EH (cell line): Measurements from ENCODE around the gene HAS3.

Source experiments
- DNase-seq: peaks from one replicate; pipeline ENCODE4 v3.0.0-alpha.2; 2015; ENCODE audit warnings: low read depth

The HAS3 gene

GRCh38 chr16:69089091-69089910, 16.2 kb upstream of the HAS3 start:
- no peak for DNase-seq

- no peak for DNase-seq
Observed at GRCh38 chr16:69093974-69094373, 11.5 kb upstream of the HAS3 start.

DNA sequence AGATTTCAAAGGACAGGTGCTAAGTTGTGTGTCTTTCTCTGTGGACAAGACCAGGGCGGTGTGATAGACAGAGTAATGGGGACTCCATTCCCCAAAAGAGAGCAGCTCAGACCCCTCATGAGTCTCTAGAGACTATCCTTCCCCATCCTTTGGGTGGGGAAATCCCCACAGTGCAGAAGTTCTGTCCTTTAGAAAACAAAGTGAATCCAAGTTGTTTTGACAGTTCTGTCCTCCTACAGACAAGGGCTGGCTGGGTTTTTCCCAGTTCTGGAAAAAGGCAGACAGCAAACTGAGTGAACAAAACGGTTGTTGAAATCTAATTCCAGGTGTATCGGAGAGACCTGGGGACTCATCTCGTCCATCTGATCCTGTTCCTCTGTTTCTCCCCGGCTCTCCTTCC, 11.0 kb upstream of the HAS3 start:
- no peak for DNase-seq

DNA sequence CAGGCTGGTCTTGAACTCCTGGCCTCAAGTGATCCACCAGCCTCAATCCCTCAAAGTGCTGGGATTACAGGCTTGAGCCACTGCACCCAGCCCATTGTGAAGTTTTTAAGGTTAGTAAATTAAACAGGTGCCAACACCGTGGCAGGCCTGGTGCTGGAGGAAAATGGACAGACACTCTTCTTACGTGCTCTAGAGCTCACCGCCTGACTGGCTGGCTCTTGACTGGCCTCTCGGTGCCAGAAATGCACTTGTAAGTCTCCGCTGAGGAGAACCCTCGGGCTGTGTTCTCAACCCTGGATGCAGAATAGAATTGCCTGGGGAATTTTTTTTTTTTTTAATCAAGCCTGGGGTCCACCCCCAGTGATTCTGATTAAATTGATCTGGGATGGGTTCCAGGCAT, 10.3 kb upstream of the HAS3 start:
- no peak for DNase-seq

- no peak for DNase-seq
Observed at GRCh38 chr16:69100071-69100691, 5.3 kb upstream of the HAS3 start.

- DNase-seq: no peak
Observed at GRCh38 chr16:69106491-69107315, 1.2 kb downstream of the HAS3 start.

DNA sequence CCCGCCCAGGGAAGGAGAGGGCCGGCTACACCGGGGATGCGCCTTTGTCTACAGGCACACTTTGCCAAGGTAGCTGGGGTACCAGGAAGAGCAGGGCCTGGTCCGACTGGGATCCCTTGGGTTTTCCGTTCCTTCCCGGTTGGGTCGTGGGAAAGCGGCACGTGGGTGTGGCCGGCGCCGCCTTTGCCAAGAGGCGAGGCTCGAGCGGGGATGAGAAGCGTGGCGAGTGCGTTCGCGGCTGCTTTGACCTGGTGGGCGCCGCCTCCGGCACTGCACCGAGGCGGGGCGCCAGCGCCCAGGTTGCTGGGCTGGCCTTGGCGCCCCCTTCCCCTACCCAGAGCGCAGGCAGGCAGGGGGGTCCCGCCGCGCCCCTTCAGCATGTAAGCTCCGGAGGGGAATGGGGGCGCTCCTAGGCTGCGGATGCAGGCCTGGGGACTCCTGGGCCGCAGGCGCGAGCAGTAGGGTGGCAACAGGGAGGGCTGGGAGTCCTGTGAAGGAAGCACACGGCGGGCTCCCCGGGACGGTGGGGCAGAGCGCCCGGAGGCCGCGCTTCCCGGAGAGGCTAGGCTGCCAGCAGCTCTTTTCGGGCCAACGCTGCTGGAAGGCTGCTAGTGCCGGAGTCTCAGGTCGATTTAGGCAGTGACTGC, 2.0 kb downstream of the HAS3 start:
- DNase-seq: peak; percentile 20

- no peak for DNase-seq
Observed at GRCh38 chr16:69108064-69108904, 2.8 kb downstream of the HAS3 start.

DNA sequence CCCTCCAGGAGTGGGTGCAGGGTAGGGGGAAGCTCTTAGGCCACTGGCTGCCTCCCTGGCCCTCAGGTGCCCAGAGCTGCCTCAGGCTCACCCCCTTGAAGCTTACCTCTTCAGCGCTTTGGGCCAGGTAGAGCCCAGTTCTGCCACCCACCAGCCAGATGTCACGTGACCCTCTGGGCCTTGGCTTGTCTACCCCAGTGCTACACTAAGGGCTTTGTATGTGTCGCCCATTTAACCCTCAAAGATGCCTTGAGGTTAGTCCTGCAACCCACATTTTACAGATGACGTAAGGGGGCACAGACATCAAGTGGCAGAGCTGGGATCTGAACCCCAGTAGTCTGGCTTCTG, 3.4 kb downstream of the HAS3 start:
- DNase-seq: no peak

- no peak for DNase-seq
Observed at GRCh38 chr16:69109486-69110270, 4.2 kb downstream of the HAS3 start.

GRCh38 chr16:69110406-69110805, 5.0 kb downstream of the HAS3 start:
- DNase-seq: no peak

DNA sequence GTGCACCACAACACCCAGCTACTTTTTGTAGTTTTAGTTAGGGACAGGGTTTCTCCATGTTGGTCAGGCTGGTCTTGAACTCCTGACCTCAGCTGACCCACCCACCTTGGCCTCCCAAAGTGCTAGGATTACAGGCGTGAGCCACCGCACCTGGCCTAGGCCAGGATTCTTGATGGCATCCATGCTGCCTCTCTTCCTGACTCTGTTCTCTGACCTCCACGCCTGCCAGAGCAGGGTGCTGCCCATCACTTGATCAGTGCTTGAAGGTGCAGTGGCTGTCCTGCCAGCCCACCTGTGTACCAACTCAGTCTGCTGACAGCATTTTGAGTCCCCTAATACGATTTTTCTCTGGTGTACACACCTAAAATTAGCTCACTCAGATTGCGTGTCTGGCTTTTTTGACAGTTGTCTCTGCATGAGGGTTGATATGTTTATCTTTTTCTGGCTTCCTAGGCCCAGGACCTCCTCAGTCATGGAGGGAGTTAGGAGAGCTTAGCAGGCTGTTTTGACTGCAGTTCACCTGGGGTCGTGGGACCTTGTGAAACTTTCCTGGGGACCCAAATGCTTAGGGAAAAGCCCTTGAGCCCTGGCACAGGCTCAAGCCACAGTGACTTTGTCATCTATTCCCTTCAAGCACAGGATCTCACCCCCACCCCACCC, 5.9 kb downstream of the HAS3 start:
- no peak for DNase-seq

- DNase-seq: no peak
Observed at GRCh38 chr16:69111876-69112230, 6.4 kb downstream of the HAS3 start.

DNA sequence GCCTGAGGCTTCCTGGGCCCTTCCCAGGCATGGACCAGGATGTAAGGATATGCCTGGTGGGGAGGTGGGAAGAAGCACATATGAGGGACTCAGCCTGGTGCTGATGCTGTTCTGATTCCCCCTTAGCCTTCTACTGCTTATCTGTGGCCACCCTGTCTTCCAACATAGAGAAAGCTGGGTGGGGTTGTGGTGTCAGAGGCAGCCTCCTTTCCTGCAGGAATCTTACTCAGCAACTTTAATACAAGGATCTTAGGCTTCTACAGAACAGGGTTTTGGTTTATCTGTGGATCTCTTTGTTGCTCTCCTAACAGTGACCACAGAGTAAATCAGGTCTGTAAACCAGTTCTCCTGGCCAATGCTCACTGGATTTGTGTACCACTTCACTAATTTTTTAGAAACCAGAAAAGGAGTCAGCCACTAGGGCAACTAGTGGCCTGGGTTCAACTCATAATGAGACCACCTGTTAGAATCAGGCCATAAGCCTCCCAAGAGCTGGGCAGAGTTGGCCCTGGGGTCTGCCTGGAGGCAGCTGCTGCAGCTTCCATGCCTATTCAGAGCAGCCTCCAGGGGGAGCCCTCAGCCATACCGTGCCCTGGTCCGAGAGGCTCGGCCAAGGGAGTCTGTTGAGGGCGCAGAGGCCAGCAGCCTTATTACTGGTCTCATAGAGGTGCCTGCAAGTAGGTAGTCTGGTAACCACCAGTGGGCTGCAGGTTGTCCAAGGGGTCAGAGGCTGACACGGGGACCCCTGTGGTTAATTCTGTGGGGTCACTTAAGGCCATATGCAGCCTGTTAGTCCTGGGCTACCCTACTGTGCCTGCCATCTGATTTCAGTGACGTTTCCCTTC, 7.1 kb downstream of the HAS3 start:
- DNase-seq: peak; percentile 51

DNA sequence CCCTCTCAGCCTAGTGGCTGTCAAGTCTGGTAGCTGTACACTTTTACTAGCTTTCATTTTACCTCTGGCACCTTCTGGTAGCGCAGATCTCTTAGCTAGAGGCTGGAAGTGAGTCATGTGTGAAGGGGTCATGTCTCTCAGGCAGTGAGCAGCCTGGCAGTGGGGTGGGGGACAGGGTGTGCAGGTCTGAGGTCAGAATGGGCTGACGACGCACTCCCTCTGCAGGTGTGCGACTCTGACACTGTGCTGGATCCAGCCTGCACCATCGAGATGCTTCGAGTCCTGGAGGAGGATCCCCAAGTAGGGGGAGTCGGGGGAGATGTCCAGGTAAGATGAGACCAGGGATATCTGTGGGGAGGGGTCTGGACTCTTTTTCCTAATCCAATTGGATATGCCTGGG, 7.8 kb downstream of the HAS3 start:
- DNase-seq: no peak

GRCh38 chr16:69114346-69114975, 9.0 kb downstream of the HAS3 start:
- DNase-seq: no peak

GRCh38 chr16:69114976-69115355, 9.5 kb downstream of the HAS3 start:
- no peak for DNase-seq

DNA sequence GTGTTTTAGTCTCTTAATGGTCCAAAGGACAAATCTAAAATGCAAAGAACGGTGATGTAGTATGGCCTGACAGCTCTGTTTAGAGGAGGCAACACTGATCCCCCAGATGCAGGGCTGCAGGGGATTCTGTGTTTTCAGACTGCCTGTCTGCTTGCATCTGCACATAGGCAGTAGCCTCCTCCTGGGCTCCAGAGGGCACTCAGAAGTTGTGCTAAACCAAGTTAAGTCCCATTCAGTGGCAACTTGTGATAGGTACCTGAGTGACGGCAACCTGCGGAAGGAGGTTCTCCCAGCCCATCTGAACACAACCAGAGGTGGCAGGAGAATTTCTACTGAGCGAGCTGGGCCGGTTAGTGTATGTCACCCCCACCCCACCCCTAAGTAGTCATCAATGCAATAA, 9.9 kb downstream of the HAS3 start:
- no peak for DNase-seq

- DNase-seq: no peak
Observed at GRCh38 chr16:69115837-69116236, 10.4 kb downstream of the HAS3 start.
